Transverse colon (tissue), 4 donors: ENCODE measurements around the gene PTGES2. TPM values are rescaled to one million over a fixed set of nuclear protein-coding genes. Genes with fewer than 3 reads are reported as not detected.
A peak's percentile ranks its signal among the peaks of the same experiment; 100 is the strongest.
"Not testable (repeated sequence)": the region's sequence is repeated elsewhere in the genome, so short reads cannot be mapped to it uniquely, and the experiment has no call there.

ENCODE experiments used
- DNase-seq: peaks from one replicate; pipeline ENCODE4 v3.0.0-alpha.2; 2019
- H3K27ac ChIP-seq, 4 donors: fragments of 200-600 bp; sonication (generic); 2 replicates each; pipeline ENCODE4 v1.5.1; 2016 to 2018; ENCODE audit warnings: inconsistent platforms in 4 of 4
- H3K27me3 ChIP-seq: fragments of 200-600 bp; sonication (generic); 2 replicates; pipeline ENCODE4 v1.5.1; 2017; ENCODE audit warnings: inconsistent platforms
- H3K36me3 ChIP-seq, 4 donors: fragments of 200-600 bp; sonication (generic); 2 replicates each; pipeline ENCODE4 v1.5.1; 2017 to 2019; ENCODE audit warnings: inconsistent platforms in 4 of 4
- H3K4me1 ChIP-seq, 4 donors: fragments of 200-600 bp; sonication (generic); 2 replicates each; pipeline ENCODE4 v1.5.1; 2017 to 2020; ENCODE audit warnings: inconsistent platforms in 4 of 4
- H3K4me3 ChIP-seq, 4 donors: fragments of 200-600 bp; sonication (generic); 1 replicate in 1 of 4; 2 replicates in 3 of 4; pipeline versions ENCODE4 v1.5.1 to v1.6.1; 2017 to 2019; ENCODE audit warnings: inconsistent platforms in 4 of 4
- H3K9me3 ChIP-seq, 2 donors: fragments of 200-600 bp; sonication (generic); 2 replicates each; pipeline ENCODE4 v1.5.1; 2017 to 2019; ENCODE audit warnings: inconsistent platforms in 2 of 2
- CTCF ChIP-seq, 5 experiments: fragments of 200-600 bp in 3 of 5; fragments of 450-650 bp in 2 of 5; sonication (generic) in 3 of 5; IDR thresholded peaks; 1 replicate in 2 of 5; 2 replicates in 3 of 5; pipeline ENCODE4 v1.5.1; 2016 to 2017; ENCODE audit warnings: antibody characterized with exemption in 5 of 5, inconsistent platforms in 3 of 5, mild to moderate bottlenecking in 2 of 5, moderate library complexity in 1 of 5
- EP300 ChIP-seq: sonication (generic); formaldehyde crosslinking; IDR thresholded peaks from one replicate; pipeline ENCODE4 v1.6.1; 2017; ENCODE audit warnings: antibody characterized with exemption, low read depth
- POLR2A ChIP-seq: fragments of 450-650 bp; IDR thresholded peaks from one replicate; pipeline ENCODE4 v1.6.1; 2016; ENCODE audit warnings: antibody characterized with exemption, mild to moderate bottlenecking, moderate library complexity
- POLR2AphosphoS5 ChIP-seq, 3 donors: sonication (generic); formaldehyde crosslinking; IDR thresholded peaks; one replicate each; pipeline ENCODE4 v1.6.1; 2016; ENCODE audit warnings: antibody characterized with exemption in 3 of 3
- WGBS, 2 donors: methylation state at CpG; one replicate each; pipeline ENCODE4 v1.1.5; 2018; ENCODE audit warnings: low coverage in 1 of 2; 5-methylcytosine and 5-hydroxymethylcytosine counted together
- in situ Hi-C, 4 donors: fragments of 200-750 bp; cut with MboI; loops; one replicate each; pipeline versions ENCODE4 v1.15.0 to v1.15.1; 2017; ENCODE audit warnings: low sequenced_read_pairs in 3 of 4, low pct_ligation_motif_present in 1 of 4, low pct_unique_long_range_greater_than_20kb in 1 of 4
- intact Hi-C: fragments of 100-400 bp; cut with DNase I; formaldehyde crosslinking; loops from one replicate; pipeline ENCODE4 v1.15.1; 2023; ENCODE audit warnings: low total_unique reads
- total RNA-seq, 4 donors: library from RNA; depleted of rRNA; stranded (reverse); fragments of >200 nt; gene quantifications; one replicate each; pipeline ENCODE4 v1.1.0, GENCODE V29; 2016

PTGES2 gene
- total RNA-seq, 4 donors from 2014 or later, result 109 to 434 (median 164) TPM

GRCh38 chr9:128072144-128073021 is 55.1 kb downstream of the PTGES2 start:
- WGBS, 2 donors, result 3 to 5% methylated on average over 4 to 5 of the region's 5 CpGs
- DNase-seq, result peak; percentile 89
- TF ChIP-seq CTCF (IDR thresholded peaks at IDR 0.05) (no peak), EP300 (no peak), POLR2AphosphoS5 (IDR thresholded peaks at IDR 0.05) (no peak), POLR2A (no peak)
- peak overlapping the region; percentile 97 to 100 (median 99) for H3K27ac ChIP-seq
- no peaks in the 10 kb centered on the region for H3K9me3 ChIP-seq
- H3K27me3 ChIP-seq, result no peaks in the 10 kb centered on the region
- H3K4me3 ChIP-seq, result peak overlapping the region in 1 of 4 donors; percentile 20
- no peaks in the 10 kb centered on the region for H3K36me3 ChIP-seq
- intact Hi-C loops (loop anchor here (1.0 kb wide), 1 partner anchor 20 kb away; no protein-coding TSS in a partner anchor), in situ Hi-C loops (no loop called here)
- peaks cover 38 to 84% (median 59%) of the 10 kb centered on the region in 4 donors for H3K4me1 ChIP-seq

- DNase-seq, in situ Hi-C loops, H3K9me3 ChIP-seq, H3K4me3 ChIP-seq, H3K27me3 ChIP-seq, H3K36me3 ChIP-seq, intact Hi-C loops: not testable (repeated sequence)
- Histone ChIP-seq H3K4me1 (peaks cover 42 to 80% (median 64%) of the 10 kb centered on the region in 4 donors), H3K27ac (peak overlapping the region; percentile 97 to 100 (median 99))
- 81 to 86% methylated on average over 8 to 12 of the region's 12 CpGs for WGBS, 2 donors
Observed at GRCh38 chr9:128071475-128071874, 56.1 kb downstream of the PTGES2 start.

- in situ Hi-C loops (no loop called here), intact Hi-C loops (no loop called here)
- Histone ChIP-seq H3K36me3 (no peaks in the 10 kb centered on the region), H3K9me3 (no peaks in the 10 kb centered on the region), H3K27me3 (no peaks in the 10 kb centered on the region), H3K4me1 (peaks cover 47 to 83% (median 70%) of the 10 kb centered on the region in 4 donors), H3K27ac (peak overlapping the region; percentile 97 to 100 (median 99)), H3K4me3 (no peak overlapping the region)
- 65 to 73% methylated on average over 7 of the region's 7 CpGs for WGBS, 2 donors
- no peak for TF ChIP-seq POLR2AphosphoS5 (IDR thresholded peaks at IDR 0.05)
- TF ChIP-seq CTCF (IDR thresholded peaks at IDR 0.05), result no peak
- TF ChIP-seq POLR2A, result no peak
- no peak for TF ChIP-seq EP300
- no peak for DNase-seq
Observed at GRCh38 chr9:128070874-128071273, 56.7 kb downstream of the PTGES2 start.

Other genes with a start within 250 kb of the PTGES2 start
- 10 to 100 TPM; 41.0 to 80.4 (median 75.7) TPM for gene ST6GALNAC6, start 228.1 kb downstream of the PTGES2 start, total RNA-seq
- gene ST6GALNAC4, start 210.7 kb downstream of the PTGES2 start, total RNA-seq, result 10 to 100 TPM; 16.7 to 66.1 (median 47.3) TPM
- gene PIP5KL1, start 197.0 kb downstream of the PTGES2 start, total RNA-seq, result 1 to 10 TPM in 1 of 4 donors, not detected in 3; 4.6 TPM
- gene DPM2, start 189.9 kb downstream of the PTGES2 start, total RNA-seq, result 100 to 1,000 TPM in 1 of 4 donors, 10 to 100 TPM in 3; 20.6 to 249 (median 26.3) TPM
- gene EEIG1, start 146.7 kb downstream of the PTGES2 start, total RNA-seq, result 100 to 1,000 TPM in 2 of 4 donors, 10 to 100 TPM in 2; 77.0 to 230 (median 96.7) TPM
- gene NAIF1, start 60.4 kb downstream of the PTGES2 start, total RNA-seq, result 10 to 100 TPM in 3 of 4 donors, under 1 TPM in 1; 0.60 to 23.2 (median 14.0) TPM
- 10 to 100 TPM; 25.5 to 35.5 (median 32.5) TPM for gene SLC25A25, start 59.5 kb downstream of the PTGES2 start, total RNA-seq
- gene LCN2, start 21.7 kb upstream of the PTGES2 start, total RNA-seq, result 100 to 1,000 TPM in 1 of 4 donors, 10 to 100 TPM in 2, 1 to 10 TPM in 1; 8.6 to 115 (median 37.3) TPM
- gene BBLN, start 32.5 kb upstream of the PTGES2 start, total RNA-seq, result 100 to 1,000 TPM in 3 of 4 donors, 10 to 100 TPM in 1; 97.3 to 178 (median 149) TPM
- 100 to 1,000 TPM in 1 of 4 donors, 10 to 100 TPM in 3; 59.9 to 211 (median 73.0) TPM for gene CIZ1, start 63.8 kb upstream of the PTGES2 start, total RNA-seq
- gene DNM1, start 75.7 kb upstream of the PTGES2 start, total RNA-seq, result 10 to 100 TPM in 2 of 4 donors, 1 to 10 TPM in 2; 7.5 to 41.8 (median 14.3) TPM
- 100 to 1,000 TPM in 1 of 4 donors, 10 to 100 TPM in 3; 69.9 to 206 (median 75.5) TPM for gene GOLGA2, start 148.3 kb upstream of the PTGES2 start, total RNA-seq
- gene SWI5, start 148.5 kb upstream of the PTGES2 start, total RNA-seq, result 10 to 100 TPM in 2 of 4 donors, 1 to 10 TPM in 1, not detected in 1; 7.8 to 20.8 (median 20.8) TPM
- 10 to 100 TPM in 3 of 4 donors, 1 to 10 TPM in 1; 6.0 to 47.0 (median 12.5) TPM for gene TRUB2, start 194.7 kb upstream of the PTGES2 start, total RNA-seq
- gene COQ4, start 195.1 kb upstream of the PTGES2 start, total RNA-seq, result 100 to 1,000 TPM in 3 of 4 donors, 10 to 100 TPM in 1; 90.8 to 117 (median 109) TPM
- gene SLC27A4, start 212.8 kb upstream of the PTGES2 start, total RNA-seq, result 10 to 100 TPM; 26.3 to 92.4 (median 44.2) TPM
- gene URM1, start 243.6 kb upstream of the PTGES2 start, total RNA-seq, result 10 to 100 TPM; 24.7 to 37.5 (median 27.9) TPM